ENCODE results near the gene CACHD1. TPM values are rescaled to one million over a fixed set of nuclear protein-coding genes. Genes with fewer than 3 reads are reported as not detected.

The CACHD1 gene
- total RNA-seq, 1 experiment from 2014 or later, result 29.9 TPM

DNA sequence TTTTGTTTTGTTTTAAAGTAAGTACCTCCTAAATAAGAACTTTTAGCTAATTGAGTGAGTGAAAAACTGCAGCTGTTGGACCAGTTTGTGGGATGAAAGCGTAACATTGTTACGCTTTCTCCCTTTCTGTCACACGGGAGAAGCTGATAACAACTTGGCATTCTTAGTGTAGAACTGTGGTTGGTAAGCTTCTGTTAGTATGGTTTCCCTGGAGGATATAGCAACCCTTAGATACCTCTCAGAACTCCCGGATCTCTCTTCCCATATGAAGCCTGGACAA, 98.2 kb downstream of the CACHD1 start:
- Histone ChIP-seq H3K27me3 (ENCODE audit: control insufficient read depth, insufficient read depth, low read length) (no peaks in the 10 kb centered on the region), H3K27ac (ENCODE audit: low read length) (no peak overlapping the region), H3K36me3 (ENCODE audit: control insufficient read depth, insufficient read depth, low read length) (no peaks in the 10 kb centered on the region), H3K9me3 (ENCODE audit: control insufficient read depth, insufficient read depth, low read depth, low read length) (no peaks in the 10 kb centered on the region), H3K4me1 (ENCODE audit: control insufficient read depth, insufficient read depth, low read length) (peaks cover 9% of the 10 kb centered on the region; the same call in 1 of the 2 replicates), H3K4me3 (ENCODE audit: low read depth in 2 of 2, low read length in 2 of 2) (no peak overlapping the region)
- no peak for ATAC-seq
- in situ Hi-C loops (cut with HindIII; ENCODE audit: low pct_unique_long_range_greater_than_20kb, low sequenced_read_pairs) (no loop called here), intact Hi-C loops (cut with micrococcal nuclease; ENCODE audit: unreplicated experiment) (no loop called here)
- DNase-seq (ENCODE audit: low read depth, low spot score), result no peak
- ChIA-PET POLR2A (interaction anchor here (0.7 kb wide), 1 partner anchor 159 kb away, joined by 3 read pairs; no protein-coding TSS in a partner anchor), CTCF (no interaction called here)
- TF ChIP-seq TCF7L2 (IDR thresholded peaks at IDR 0.05; ENCODE audit: low read depth, low read length), result no peak
- TF ChIP-seq CTCF (IDR thresholded peaks at IDR 0.05), result no peak
- no peak for TF ChIP-seq REST (IDR thresholded peaks at IDR 0.05; ENCODE audit: insufficient read depth in 1 of 2, low read depth in 2 of 2, low read length in 1 of 2)
- no peak for TF ChIP-seq SIN3A (IDR thresholded peaks at IDR 0.05; ENCODE audit: borderline replicate concordance, insufficient read depth, low read depth, low read length)
- no peak for TF ChIP-seq POLR2AphosphoS5 (IDR thresholded peaks at IDR 0.05; ENCODE audit: low read depth, low read length)
- BruUV-seq (replicated peaks), result no TSS peak

- DNase-seq (ENCODE audit: low read depth, low spot score) (no peak), ATAC-seq (no peak)
- in situ Hi-C loops (cut with HindIII; ENCODE audit: low pct_unique_long_range_greater_than_20kb, low sequenced_read_pairs) (no loop called here), intact Hi-C loops (cut with micrococcal nuclease; ENCODE audit: unreplicated experiment) (no loop called here)
- CTCF ChIA-PET, result no interaction called here
- no peak overlapping the region for H3K4me3 ChIP-seq (ENCODE audit: low read depth in 2 of 2, low read length in 2 of 2)
- H3K27me3 ChIP-seq (ENCODE audit: control insufficient read depth, insufficient read depth, low read length), result no peaks in the 10 kb centered on the region
- H3K9me3 ChIP-seq (ENCODE audit: control insufficient read depth, insufficient read depth, low read depth, low read length), result no peaks in the 10 kb centered on the region
- no peaks in the 10 kb centered on the region for H3K36me3 ChIP-seq (ENCODE audit: control insufficient read depth, insufficient read depth, low read length)
- H3K4me1 ChIP-seq (ENCODE audit: control insufficient read depth, insufficient read depth, low read length), result peaks cover 6% of the 10 kb centered on the region; the same call in 1 of the 2 replicates
- TF ChIP-seq POLR2AphosphoS5 (IDR thresholded peaks at IDR 0.05; ENCODE audit: low read depth, low read length) (no peak), SIN3A (IDR thresholded peaks at IDR 0.05; ENCODE audit: borderline replicate concordance, insufficient read depth, low read depth, low read length) (no peak), CTCF (IDR thresholded peaks at IDR 0.05) (no peak)
- H3K27ac ChIP-seq (ENCODE audit: low read length), result no peak overlapping the region
- POLR2A ChIA-PET, result no interaction called here
- BruUV-seq (replicated peaks), result no TSS peak
Observed at GRCh38 chr1:64569411-64569810, 99.5 kb downstream of the CACHD1 start.
